Measurements from ENCODE around the gene ANKFY1. TPM values are rescaled to one million over a fixed set of nuclear protein-coding genes. Genes with fewer than 3 reads are reported as not detected.

ANKFY1 gene
- total RNA-seq, 1 donor from 2014 or later, result 72.6 TPM

DNA sequence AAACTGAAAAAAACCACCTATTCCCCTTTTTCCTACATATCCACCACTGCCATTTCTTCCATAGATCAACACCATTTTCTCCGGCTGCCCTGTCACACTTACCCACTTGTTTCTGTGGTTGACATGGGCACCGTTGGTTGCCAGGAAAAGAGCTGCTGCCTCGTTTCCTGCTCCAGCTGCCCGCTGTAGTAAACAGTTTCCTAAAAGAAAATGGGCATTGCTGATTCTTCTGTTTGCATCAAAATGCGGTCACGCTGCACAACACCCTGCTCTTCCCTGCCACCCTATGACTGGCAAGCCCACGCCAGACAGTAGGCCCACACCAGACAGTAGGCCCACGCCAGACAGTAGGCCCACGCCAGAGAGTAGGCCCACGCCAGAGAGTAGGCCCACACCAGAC is 74.5 kb downstream of the ANKFY1 start:
- no peaks in the 10 kb centered on the region for H3K9me3 Mint-ChIP-seq
- TF ChIP-seq, protein P1, sequence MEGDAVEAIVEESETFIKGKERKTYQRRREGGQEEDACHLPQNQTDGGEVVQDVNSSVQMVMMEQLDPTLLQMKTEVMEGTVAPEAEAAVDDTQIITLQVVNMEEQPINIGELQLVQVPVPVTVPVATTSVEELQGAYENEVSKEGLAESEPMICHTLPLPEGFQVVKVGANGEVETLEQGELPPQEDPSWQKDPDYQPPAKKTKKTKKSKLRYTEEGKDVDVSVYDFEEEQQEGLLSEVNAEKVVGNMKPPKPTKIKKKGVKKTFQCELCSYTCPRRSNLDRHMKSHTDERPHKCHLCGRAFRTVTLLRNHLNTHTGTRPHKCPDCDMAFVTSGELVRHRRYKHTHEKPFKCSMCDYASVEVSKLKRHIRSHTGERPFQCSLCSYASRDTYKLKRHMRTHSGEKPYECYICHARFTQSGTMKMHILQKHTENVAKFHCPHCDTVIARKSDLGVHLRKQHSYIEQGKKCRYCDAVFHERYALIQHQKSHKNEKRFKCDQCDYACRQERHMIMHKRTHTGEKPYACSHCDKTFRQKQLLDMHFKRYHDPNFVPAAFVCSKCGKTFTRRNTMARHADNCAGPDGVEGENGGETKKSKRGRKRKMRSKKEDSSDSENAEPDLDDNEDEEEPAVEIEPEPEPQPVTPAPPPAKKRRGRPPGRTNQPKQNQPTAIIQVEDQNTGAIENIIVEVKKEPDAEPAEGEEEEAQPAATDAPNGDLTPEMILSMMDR (conservative IDR thresholded peaks at IDR 0.05), result no peak
- H3K27me3 Mint-ChIP-seq, result no peaks in the 10 kb centered on the region
- DNase-seq (ENCODE audit: extremely low spot score, unreplicated experiment), result no peak
- H3K4me1 Mint-ChIP-seq (ENCODE audit: unreplicated experiment), result peaks cover 7% of the 10 kb centered on the region
- H3K36me3 Mint-ChIP-seq, result peaks cover 11% of the 10 kb centered on the region
- no peak overlapping the region for H3K4me3 Mint-ChIP-seq
- peak overlapping the region; percentile 39 for H3K27ac Mint-ChIP-seq

DNA sequence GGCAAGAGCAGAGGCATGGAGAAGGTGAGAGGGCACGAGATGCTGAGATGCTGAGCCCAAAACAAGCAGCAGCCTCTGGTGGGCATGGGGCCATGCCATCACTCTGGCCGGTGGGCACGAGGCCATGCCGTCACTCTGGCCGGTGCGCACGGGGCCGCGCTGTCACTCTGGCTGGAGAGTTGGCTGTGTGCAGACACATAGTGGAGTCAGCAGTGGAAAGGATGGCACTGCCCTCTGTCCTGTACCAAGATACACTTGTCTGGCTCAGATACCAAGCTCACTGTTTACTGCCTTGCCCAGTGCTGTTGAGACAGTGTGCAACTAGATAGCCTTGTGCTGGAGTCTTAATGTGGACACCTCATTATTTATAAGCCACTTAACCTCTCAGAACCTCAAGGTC is 75.7 kb downstream of the ANKFY1 start:
- DNase-seq (ENCODE audit: extremely low spot score, unreplicated experiment), result no peak
- Mint-ChIP-seq H3K36me3 (peaks cover 19% of the 10 kb centered on the region), H3K4me1 (ENCODE audit: unreplicated experiment) (peaks cover 7% of the 10 kb centered on the region), H3K27me3 (no peaks in the 10 kb centered on the region), H3K4me3 (no peak overlapping the region), H3K27ac (no peak overlapping the region), H3K9me3 (no peaks in the 10 kb centered on the region)
- TF ChIP-seq, protein P1 (conservative IDR thresholded peaks at IDR 0.05), result no peak

DNA sequence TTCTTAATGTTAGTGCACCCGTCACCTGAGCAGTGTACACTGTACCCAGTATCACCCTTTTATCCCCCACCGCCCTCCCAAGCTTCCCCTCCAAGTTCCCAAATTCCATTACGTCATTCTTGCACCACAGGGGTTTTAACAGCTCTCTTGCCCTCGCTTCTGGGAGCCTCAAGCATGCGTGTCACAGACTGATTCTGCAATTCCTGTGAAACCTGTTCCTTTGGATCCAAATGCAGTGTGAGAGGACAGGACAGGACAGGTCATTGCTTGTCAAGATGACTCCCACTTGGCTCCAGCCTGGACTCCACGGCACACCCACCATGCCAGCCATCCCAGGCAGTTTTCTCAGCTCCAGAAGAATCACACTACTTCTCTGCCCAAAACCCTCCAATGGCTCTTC is 76.7 kb downstream of the ANKFY1 start:
- Mint-ChIP-seq H3K4me3 (peak overlapping the region; percentile 67), H3K36me3 (peaks cover 24% of the 10 kb centered on the region), H3K4me1 (ENCODE audit: unreplicated experiment) (peaks cover 7% of the 10 kb centered on the region), H3K27me3 (no peaks in the 10 kb centered on the region), H3K27ac (peak overlapping the region; percentile 86), H3K9me3 (no peaks in the 10 kb centered on the region)
- DNase-seq (ENCODE audit: extremely low spot score, unreplicated experiment), result no peak
- TF ChIP-seq, protein P1 (conservative IDR thresholded peaks at IDR 0.05), result no peak

DNA sequence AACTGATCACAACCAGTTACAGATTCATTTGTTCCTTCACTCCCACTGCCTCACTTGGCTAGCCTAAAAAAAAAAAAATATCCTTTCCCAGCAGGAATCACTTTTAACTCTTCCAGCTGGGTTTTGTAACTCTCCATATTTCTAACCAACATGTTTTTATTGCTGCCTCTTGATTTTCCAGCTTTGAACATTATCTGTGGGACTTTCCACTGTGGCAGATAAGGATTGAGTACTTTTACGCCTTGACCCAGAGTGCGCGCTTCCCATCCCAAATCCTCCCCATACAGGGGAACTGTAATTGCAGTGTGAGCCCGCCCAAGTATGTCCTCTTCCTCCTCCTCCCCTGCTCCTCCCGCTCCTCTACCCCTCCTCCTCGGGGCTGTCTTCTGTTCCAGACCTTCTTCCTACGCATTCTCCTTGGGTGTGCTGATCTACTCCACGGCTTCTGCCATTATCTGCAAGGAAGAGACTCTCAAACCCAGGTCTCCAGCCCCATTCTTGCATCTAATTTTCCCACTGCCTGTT is 77.4 kb downstream of the ANKFY1 start:
- Mint-ChIP-seq H3K27ac (peak overlapping the region; percentile 86), H3K4me1 (ENCODE audit: unreplicated experiment) (peaks cover 7% of the 10 kb centered on the region), H3K9me3 (no peaks in the 10 kb centered on the region), H3K4me3 (no peak overlapping the region), H3K36me3 (peaks cover 24% of the 10 kb centered on the region), H3K27me3 (no peaks in the 10 kb centered on the region)
- DNase-seq (ENCODE audit: extremely low spot score, unreplicated experiment), result no peak
- TF ChIP-seq, protein P1 (conservative IDR thresholded peaks at IDR 0.05), result no peak

DNA sequence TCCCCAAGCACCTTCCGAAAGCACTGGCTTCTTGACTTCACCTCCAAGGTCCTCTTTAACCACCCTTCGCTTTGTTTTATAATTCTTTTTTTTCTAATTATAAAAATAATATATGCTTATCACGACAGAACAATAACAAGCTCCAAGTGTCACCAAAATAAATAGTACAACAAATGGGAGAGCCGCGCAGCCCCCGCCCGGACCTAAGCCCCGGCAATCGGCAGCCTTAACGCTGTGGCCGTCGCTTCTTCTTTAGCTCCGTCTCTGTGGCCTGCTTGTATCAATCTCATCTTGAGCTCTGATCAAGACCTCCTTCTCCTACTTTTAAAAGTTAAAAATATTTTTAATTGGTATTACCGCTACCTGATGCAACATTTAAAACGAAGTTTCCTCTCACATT is 78.1 kb downstream of the ANKFY1 start:
- Mint-ChIP-seq H3K4me3 (no peak overlapping the region), H3K4me1 (ENCODE audit: unreplicated experiment) (peaks cover 7% of the 10 kb centered on the region), H3K36me3 (peaks cover 24% of the 10 kb centered on the region), H3K9me3 (no peaks in the 10 kb centered on the region), H3K27ac (no peak overlapping the region), H3K27me3 (no peaks in the 10 kb centered on the region)
- DNase-seq (ENCODE audit: extremely low spot score, unreplicated experiment), result no peak
- TF ChIP-seq, protein P1 (conservative IDR thresholded peaks at IDR 0.05), result no peak

DNA sequence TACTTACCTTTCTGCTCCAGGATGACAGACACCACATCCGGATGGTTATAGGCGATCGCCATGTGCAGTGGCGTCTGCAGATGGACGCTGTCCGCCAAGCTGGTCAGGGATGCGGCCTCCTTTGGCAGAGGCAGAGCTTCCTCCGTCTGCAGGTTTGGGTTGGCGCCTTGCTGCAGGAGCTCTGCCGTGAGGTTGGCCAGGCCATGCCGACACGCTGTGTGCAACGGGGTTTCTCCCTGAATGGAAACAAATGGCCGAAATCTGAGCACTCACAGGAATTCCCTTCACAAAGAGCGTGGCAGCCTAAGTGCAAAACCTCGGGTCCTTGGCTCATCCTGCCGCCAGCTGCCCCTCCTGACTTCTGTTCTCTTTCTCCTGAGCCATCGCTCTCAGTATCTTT is 79.0 kb downstream of the ANKFY1 start:
- TF ChIP-seq, protein P1 (conservative IDR thresholded peaks at IDR 0.05), result no peak
- Mint-ChIP-seq H3K4me1 (ENCODE audit: unreplicated experiment) (peaks cover 7% of the 10 kb centered on the region), H3K9me3 (no peaks in the 10 kb centered on the region), H3K27me3 (no peaks in the 10 kb centered on the region), H3K36me3 (peaks cover 24% of the 10 kb centered on the region), H3K4me3 (no peak overlapping the region), H3K27ac (no peak overlapping the region)
- no peak for DNase-seq (ENCODE audit: extremely low spot score, unreplicated experiment)
